ENCODE measurements around the gene FLRT2. TPM values are rescaled to one million over a fixed set of nuclear protein-coding genes. Genes with fewer than 3 reads are reported as not detected.

FLRT2 gene
- polyA plus RNA-seq, 2 of the 4 experiments (the other 2 are of a cell fraction) = 6.8 to 7.5 TPM

- ATAC-seq = no peak
- Histone ChIP-seq H3K4me3 (no peak overlapping the region), H3K4me1 (no peaks in the 10 kb centered on the region), H3K9me3 (no peaks in the 10 kb centered on the region), H3K4me2 (no peak overlapping the region), H3K27ac (no peak overlapping the region)
- no peak for FAIRE-seq
- POLR2A ChIA-PET = no interaction called here
- WGBS (ENCODE audit: missing lambda C conversion rate) = 58% methylated on average over 5 of the region's 5 CpGs
- CTCF ChIA-PET = interaction anchor here (1.1 to 1.3 kb wide), 2 partner anchors 36 to 84 kb away, joined by 3 to 5 read pairs; no protein-coding TSS in a partner anchor
- no peak for DNase-seq (ENCODE audit: low read depth in 1 of 2, low spot score in 1 of 2)
- TF ChIP-seq RAD21 (conservative IDR thresholded peaks at IDR 0.05 in 1 of 2, IDR thresholded peaks at IDR 0.05 in 1 of 2) = no peak
- no peak for TF ChIP-seq GATA3 (IDR thresholded peaks at IDR 0.05; ENCODE audit: borderline replicate concordance)
- TF ChIP-seq SREBF2 (IDR thresholded peaks at IDR 0.05) = no peak
- TF ChIP-seq E2F6 (IDR thresholded peaks at IDR 0.05; ENCODE audit: borderline replicate concordance, low read depth) = no peak
- TF ChIP-seq RFX5 (IDR thresholded peaks at IDR 0.05) = no peak
- TF ChIP-seq TP53 (CRISPR knock-in tag; IDR thresholded peaks at IDR 0.05) = no peak
- TF ChIP-seq NPAS2 (CRISPR knock-in tag; IDR thresholded peaks at IDR 0.05; ENCODE audit: borderline replicate concordance) = no peak
- no peak for TF ChIP-seq POLR2A (IDR thresholded peaks at IDR 0.05; ENCODE audit: low read length)
- TF ChIP-seq ELK1 (IDR thresholded peaks at IDR 0.05; ENCODE audit: low read depth, low read length) = no peak
- TF ChIP-seq ZNF302 (CRISPR knock-in tag; IDR thresholded peaks at IDR 0.05) = no peak
- no peak for TF ChIP-seq POLR2AphosphoS2 (conservative IDR thresholded peaks at IDR 0.05; ENCODE audit: low read length)
- no peak for TF ChIP-seq BCL3 (IDR thresholded peaks at IDR 0.05)
- TF ChIP-seq EHF (CRISPR knock-in tag; IDR thresholded peaks at IDR 0.05) = no peak
- no peak for TF ChIP-seq FOSL2 (IDR thresholded peaks at IDR 0.05)
- no peak for TF ChIP-seq FOSL2 (CRISPR knock-in tag; IDR thresholded peaks at IDR 0.05)
- TF ChIP-seq MAZ (IDR thresholded peaks at IDR 0.05; ENCODE audit: borderline replicate concordance, low read depth, low read length) = no peak
- TF ChIP-seq SMC3 (IDR thresholded peaks at IDR 0.05) = no peak
- no peak for TF ChIP-seq FOSB (CRISPR knock-in tag; IDR thresholded peaks at IDR 0.05)
- no peak for TF ChIP-seq HOXA7 (CRISPR knock-in tag; IDR thresholded peaks at IDR 0.05)
Measured at GRCh38 chr14:85613496-85613895, 83.6 kb downstream of the FLRT2 start.

GRCh38 chr14:85616386-85616885 lies 86.5 kb downstream of the FLRT2 start:
- Histone ChIP-seq H3K4me3 (no peak overlapping the region), H3K27ac (no peak overlapping the region), H3K4me2 (no peak overlapping the region), H3K9me3 (no peaks in the 10 kb centered on the region), H3K4me1 (no peaks in the 10 kb centered on the region)
- TF ChIP-seq MAX (IDR thresholded peaks at IDR 0.05) (no peak), TFCP2L1 (CRISPR knock-in tag; IDR thresholded peaks at IDR 0.05) (no peak), HDAC2 (IDR thresholded peaks at IDR 0.05) (no peak)
- FAIRE-seq (no peak), DNase-seq (ENCODE audit: low read depth in 1 of 2, low spot score in 1 of 2) (no peak), ATAC-seq (no peak)
- 60% methylated on average over 5 of the region's 5 CpGs for WGBS (ENCODE audit: missing lambda C conversion rate)
- ChIA-PET POLR2A (no interaction called here), CTCF (no interaction called here)

- no peak for ATAC-seq
- TF ChIP-seq REST (IDR thresholded peaks at IDR 0.05) (no peak), USF2 (IDR thresholded peaks at IDR 0.05) (no peak), SMC3 (IDR thresholded peaks at IDR 0.05) (no peak), RCOR1 (IDR thresholded peaks at IDR 0.05; ENCODE audit: low read depth, low read length) (no peak)
- ChIA-PET POLR2A (no interaction called here), CTCF (no interaction called here)
- FAIRE-seq = no peak
- DNase-seq (ENCODE audit: low read depth in 1 of 2, low spot score in 1 of 2) = no peak
- no peak overlapping the region for H3K4me2 ChIP-seq
- no peak overlapping the region for H3K27ac ChIP-seq
- H3K4me1 ChIP-seq = no peaks in the 10 kb centered on the region
- H3K4me3 ChIP-seq = no peak overlapping the region
- H3K9me3 ChIP-seq = no peaks in the 10 kb centered on the region
- 64% methylated on average over 2 of the region's 2 CpGs for WGBS (ENCODE audit: missing lambda C conversion rate)
Measured at GRCh38 chr14:85616886-85617285, 86.9 kb downstream of the FLRT2 start.
